NB4 (cell line): ENCODE data around the gene AHCTF1.
"Not testable (repeated sequence)": the region's sequence is repeated elsewhere in the genome, so short reads cannot be mapped to it uniquely, and the experiment has no call there.

Source experiments
- POLR2A ChIP-seq: IDR thresholded peaks from 2 replicates; pipeline ENCODE4 v1.6.1; 2011; ENCODE audit warnings: mild to moderate bottlenecking; ENCODE audit not compliant: insufficient read length; ENCODE audit errors: extremely low read depth
- TF ChIP-seq, protein P1 (sequence below): IDR thresholded peaks from one replicate; pipeline ENCODE4 v1.5.1; 2012; ENCODE audit warnings: low read depth, low read length
- TF ChIP-seq, protein P2 (sequence below): IDR thresholded peaks from 2 replicates; pipeline ENCODE4 v1.6.1; 2011; ENCODE audit warnings: low read depth, low read length

DNA sequence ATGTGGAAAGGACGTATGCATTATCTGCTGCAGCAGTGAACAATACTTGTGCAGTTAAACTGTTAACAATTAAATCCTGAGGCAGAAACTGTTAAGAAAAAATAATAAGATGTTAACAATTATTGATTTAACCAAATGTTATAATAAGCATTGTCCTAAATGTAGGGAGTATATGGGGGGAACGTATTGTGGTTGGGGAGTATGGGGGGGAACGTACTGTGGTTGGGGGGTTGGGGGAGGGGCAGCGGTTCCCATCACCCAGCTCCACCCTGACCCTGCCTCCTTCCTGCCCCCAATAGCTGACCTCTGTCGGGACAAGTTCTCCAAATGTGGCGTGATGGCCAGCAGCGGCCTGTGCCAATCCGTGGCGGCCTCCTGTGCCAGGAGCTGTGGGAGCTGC lies 114.0 kb downstream of the AHCTF1 start:
- TF ChIP-seq, protein P1, sequence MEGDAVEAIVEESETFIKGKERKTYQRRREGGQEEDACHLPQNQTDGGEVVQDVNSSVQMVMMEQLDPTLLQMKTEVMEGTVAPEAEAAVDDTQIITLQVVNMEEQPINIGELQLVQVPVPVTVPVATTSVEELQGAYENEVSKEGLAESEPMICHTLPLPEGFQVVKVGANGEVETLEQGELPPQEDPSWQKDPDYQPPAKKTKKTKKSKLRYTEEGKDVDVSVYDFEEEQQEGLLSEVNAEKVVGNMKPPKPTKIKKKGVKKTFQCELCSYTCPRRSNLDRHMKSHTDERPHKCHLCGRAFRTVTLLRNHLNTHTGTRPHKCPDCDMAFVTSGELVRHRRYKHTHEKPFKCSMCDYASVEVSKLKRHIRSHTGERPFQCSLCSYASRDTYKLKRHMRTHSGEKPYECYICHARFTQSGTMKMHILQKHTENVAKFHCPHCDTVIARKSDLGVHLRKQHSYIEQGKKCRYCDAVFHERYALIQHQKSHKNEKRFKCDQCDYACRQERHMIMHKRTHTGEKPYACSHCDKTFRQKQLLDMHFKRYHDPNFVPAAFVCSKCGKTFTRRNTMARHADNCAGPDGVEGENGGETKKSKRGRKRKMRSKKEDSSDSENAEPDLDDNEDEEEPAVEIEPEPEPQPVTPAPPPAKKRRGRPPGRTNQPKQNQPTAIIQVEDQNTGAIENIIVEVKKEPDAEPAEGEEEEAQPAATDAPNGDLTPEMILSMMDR: not testable (repeated sequence)
- TF ChIP-seq POLR2A: not testable (repeated sequence)
- TF ChIP-seq, protein P2, sequence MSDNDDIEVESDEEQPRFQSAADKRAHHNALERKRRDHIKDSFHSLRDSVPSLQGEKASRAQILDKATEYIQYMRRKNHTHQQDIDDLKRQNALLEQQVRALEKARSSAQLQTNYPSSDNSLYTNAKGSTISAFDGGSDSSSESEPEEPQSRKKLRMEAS: not testable (repeated sequence)
